ENCODE measurements around the gene RASGRP4.

RASGRP4 gene

GRCh38 chr19:38389957-38390924, 35.8 kb downstream of the RASGRP4 start:
- peak; percentile 13 for DNase-seq (ENCODE audit: low read depth, low spot score)

- peak; percentile 85 for DNase-seq (ENCODE audit: low read depth, low spot score)
These were observed 36.7 kb downstream of the RASGRP4 start for GRCh38 chr19:38389101-38389925.

- no peak for DNase-seq (ENCODE audit: low read depth, low spot score)
These were observed 37.5 kb downstream of the RASGRP4 start, which contains the start of gene SPRED3 for GRCh38 chr19:38388349-38389100. Gene SPRED3 (plus strand): TSS chr19:38388697. CDS start chr19:38390303, 1,606 bp downstream.

GRCh38 chr19:38387550-38388348, 38.3 kb downstream of the RASGRP4 start, which contains the start of gene GGN:
Gene GGN (minus strand): TSS chr19:38388034. CDS start chr19:38387261, 773 bp downstream.
- DNase-seq (ENCODE audit: low read depth, low spot score) = peak; percentile 97

- DNase-seq (ENCODE audit: low read depth, low spot score) = no peak
These were observed 39.0 kb downstream of the RASGRP4 start for GRCh38 chr19:38386971-38387549.

- no peak for DNase-seq (ENCODE audit: low read depth, low spot score)
These were observed 39.6 kb downstream of the RASGRP4 start for GRCh38 chr19:38386300-38386970.

GRCh38 chr19:38385804-38386257, 40.2 kb downstream of the RASGRP4 start:
- no peak for DNase-seq (ENCODE audit: low read depth, low spot score)

GRCh38 chr19:38385057-38385803, 40.8 kb downstream of the RASGRP4 start:
- DNase-seq (ENCODE audit: low read depth, low spot score) = no peak

GRCh38 chr19:38384209-38385027, 41.6 kb downstream of the RASGRP4 start:
- peak; percentile 56 for DNase-seq (ENCODE audit: low read depth, low spot score)

GRCh38 chr19:38383743-38384142, 42.3 kb downstream of the RASGRP4 start:
- no peak for DNase-seq (ENCODE audit: low read depth, low spot score)

- DNase-seq (ENCODE audit: low read depth, low spot score) = no peak
These were observed 42.8 kb downstream of the RASGRP4 start for GRCh38 chr19:38383184-38383583.

GRCh38 chr19:38381138-38381537, 44.9 kb downstream of the RASGRP4 start:
- DNase-seq (ENCODE audit: low read depth, low spot score) = no peak

- DNase-seq (ENCODE audit: low read depth, low spot score) = no peak
These were observed 47.2 kb downstream of the RASGRP4 start for GRCh38 chr19:38378866-38379265.

GRCh38 chr19:38377052-38377451, 49.0 kb downstream of the RASGRP4 start:
- DNase-seq (ENCODE audit: low read depth, low spot score) = no peak

GRCh38 chr19:38376576-38376975, 49.4 kb downstream of the RASGRP4 start:
- DNase-seq (ENCODE audit: low read depth, low spot score) = no peak

GRCh38 chr19:38375748-38376147, 50.3 kb downstream of the RASGRP4 start:
- DNase-seq (ENCODE audit: low read depth, low spot score) = no peak

- DNase-seq (ENCODE audit: low read depth, low spot score) = no peak
These were observed 50.9 kb downstream of the RASGRP4 start for GRCh38 chr19:38375098-38375493.

All from astrocyte of the hippocampus (primary cell).